ENCODE results near the gene CLEC2L. TPM values are rescaled to one million over a fixed set of nuclear protein-coding genes. Genes with fewer than 3 reads are reported as not detected.

CLEC2L gene
- total and polyA plus RNA-seq, 2 of the 13 experiments (the other 11 are each of a cell fraction or from before 2014, with no cell fraction given): 0.20 to 0.25 TPM

DNA sequence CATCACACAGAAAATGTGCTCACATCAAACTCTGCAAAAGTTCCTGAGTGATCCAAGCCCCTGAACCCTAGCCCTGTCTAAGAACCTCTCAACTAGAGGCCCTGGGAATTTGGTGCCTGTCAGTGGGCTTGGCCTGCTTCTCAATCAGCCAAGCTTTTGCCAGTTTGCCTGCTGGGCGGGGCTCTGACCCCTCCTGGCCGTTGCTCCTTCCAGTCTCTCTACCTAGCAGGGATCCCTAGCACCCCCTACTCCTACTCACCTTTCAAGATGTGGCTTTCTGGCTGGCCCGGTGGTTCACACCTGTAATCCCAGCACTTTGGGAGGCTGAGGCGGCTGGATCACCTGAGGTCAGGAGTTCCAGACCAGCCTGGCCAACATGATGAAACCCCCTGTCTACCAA is 42.1 kb upstream of the CLEC2L start:
- intact Hi-C loops (cut with micrococcal nuclease; ENCODE audit: unreplicated experiment) (no loop called here), in situ Hi-C loops (cut with HindIII; ENCODE audit: extremely low pct_ligation_motif_present, low pct_unique_long_range_greater_than_20kb) (no loop called here)
- H3K79me2 ChIP-seq (ENCODE audit: insufficient read depth, low read length): no peaks in the 10 kb centered on the region
- ATAC-seq (no peak), DNase-seq (ENCODE audit: low spot score) (no peak), FAIRE-seq (no peak)
- no peaks in the 10 kb centered on the region for H3K9me3 ChIP-seq (ENCODE audit: low read length)
- no peaks in the 10 kb centered on the region for H4K20me1 ChIP-seq (ENCODE audit: insufficient read depth, low read length)
- TF ChIP-seq NR2C2 (CRISPR knock-in tag; IDR thresholded peaks at IDR 0.05; ENCODE audit: borderline replicate concordance) (no peak), ZNF530 (CRISPR knock-in tag; IDR thresholded peaks at IDR 0.05; ENCODE audit: low read depth) (no peak), KLF9 (CRISPR knock-in tag; IDR thresholded peaks at IDR 0.05; ENCODE audit: low read depth) (no peak), BRCA1 (CRISPR knock-in tag; IDR thresholded peaks at IDR 0.05) (no peak), FOXA1 (IDR thresholded peaks at IDR 0.05) (no peak), FOXA1 (CRISPR knock-in tag; IDR thresholded peaks at IDR 0.05) (no peak), NCOA5 (CRISPR knock-in tag; IDR thresholded peaks at IDR 0.05) (no peak), ZSCAN9 (CRISPR knock-in tag; IDR thresholded peaks at IDR 0.05; ENCODE audit: borderline replicate concordance) (no peak), TARDBP (CRISPR knock-in tag; IDR thresholded peaks at IDR 0.05) (no peak), ZNF550 (CRISPR knock-in tag; IDR thresholded peaks at IDR 0.05; ENCODE audit: borderline replicate concordance) (no peak), ZNF83 (CRISPR knock-in tag; IDR thresholded peaks at IDR 0.05; ENCODE audit: borderline replicate concordance) (no peak), PPARG (CRISPR knock-in tag; conservative IDR thresholded peaks at IDR 0.05) (no peak), ZNF451 (CRISPR knock-in tag; IDR thresholded peaks at IDR 0.05) (no peak), PHF8 (CRISPR knock-in tag; IDR thresholded peaks at IDR 0.05) (no peak)
- TF ChIP-seq, protein P1, sequence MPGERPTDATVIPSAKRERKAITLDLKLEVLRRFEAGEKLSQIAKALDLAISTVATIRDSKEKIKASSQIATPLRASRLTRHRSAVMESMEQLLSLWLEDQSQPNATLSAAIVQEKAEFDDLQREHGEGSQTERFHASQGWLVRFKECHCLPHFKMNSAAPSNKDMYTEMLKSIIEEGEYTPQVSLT (CRISPR knock-in tag; IDR thresholded peaks at IDR 0.05; ENCODE audit: borderline replicate concordance, low read depth): no peak
- BruUV-seq (replicated peaks): no TSS peak
- no peak overlapping the region for H3K27ac ChIP-seq (ENCODE audit: extremely low read length, insufficient read depth, low read length)
- H2AFZ ChIP-seq (ENCODE audit: low read length): no peak overlapping the region
- H3K4me2 ChIP-seq (ENCODE audit: low read depth, low read length): no peak overlapping the region
- POLR2A ChIA-PET: no interaction called here
- WGBS (ENCODE audit: low lambda C conversion rate): 23% methylated on average over 3 of the region's 4 CpGs
- H3K36me3 ChIP-seq (replicated peaks in 1 of 2; ENCODE audit: control insufficient read depth in 1 of 2, insufficient read depth in 2 of 2, low read length in 2 of 2): no peaks in the 10 kb centered on the region
- CTCF ChIA-PET (ENCODE audit: low intra/inter-chr PET ratio, low total read pairs): no interaction called here
- peaks cover 3 to 51% of the 10 kb centered on the region in 2 experiments for H3K27me3 ChIP-seq (ENCODE audit: control insufficient read depth in 1 of 2, insufficient read depth in 2 of 2, low read length in 2 of 2)
- no peak overlapping the region for H3K4me3 ChIP-seq (replicated peaks in 1 of 3; ENCODE audit: insufficient read depth in 1 of 3, low read depth in 2 of 3, low read length in 3 of 3)
- H3K9ac ChIP-seq (ENCODE audit: insufficient read depth, low read depth, low read length): no peak overlapping the region
- no peaks in the 10 kb centered on the region for H3K4me1 ChIP-seq (ENCODE audit: insufficient read depth, low read length)

Data from HepG2 (cell line).